Stimulated activated CD4-positive, alpha-beta T cell treated with anti-CD3 and anti-CD28 coated beads, Interleukin-12 subunit alpha, Interleukin-12 subunit beta, amount 100 ng/mL, for 4 hours (primary cell): ENCODE results near the gene TADA3.
A peak's percentile ranks its signal among the peaks of the same experiment; 100 is the strongest.

ENCODE experiments used
- DNase-seq: peaks from one replicate; pipeline ENCODE4 v3.0.0-alpha.2; 2020

The TADA3 gene

DNA sequence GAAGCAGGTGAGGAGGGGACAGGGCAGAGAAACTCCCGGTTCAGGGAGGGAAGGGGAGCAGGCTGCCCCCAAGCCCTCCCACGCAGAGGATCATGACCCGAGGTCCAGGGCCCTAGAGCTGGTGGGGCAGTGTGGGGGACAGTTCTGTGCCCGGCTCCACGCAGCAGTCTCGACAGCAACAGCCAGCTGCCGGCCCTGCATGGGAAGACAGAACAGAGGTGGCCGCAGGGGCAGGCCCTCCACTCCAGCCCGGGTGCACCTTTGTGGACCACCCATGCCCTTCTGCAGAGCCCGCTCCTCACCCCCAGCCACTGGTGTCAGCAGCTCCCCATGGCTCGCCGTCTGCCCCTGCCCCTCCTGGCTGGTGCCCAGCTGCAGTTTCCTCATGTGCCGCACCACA is 34.8 kb downstream of the TADA3 start:
- DNase-seq: no peak

DNA sequence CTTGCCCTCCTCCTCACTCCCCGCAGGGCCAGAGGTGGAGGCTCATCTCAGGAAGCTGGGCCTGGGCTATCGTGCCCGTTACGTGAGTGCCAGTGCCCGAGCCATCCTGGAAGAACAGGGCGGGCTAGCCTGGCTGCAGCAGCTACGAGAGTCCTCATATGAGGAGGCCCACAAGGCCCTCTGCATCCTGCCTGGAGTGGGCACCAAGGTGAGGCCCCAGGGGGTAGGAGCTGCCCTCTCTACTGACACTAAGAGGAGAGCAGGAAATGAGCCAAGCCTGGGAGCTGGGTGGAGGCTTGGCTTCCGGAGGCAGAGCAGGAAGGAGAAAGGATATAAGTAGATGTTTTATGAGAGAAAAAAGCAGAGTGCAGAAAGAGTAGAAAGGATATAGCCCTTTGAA is 37.6 kb downstream of the TADA3 start:
- DNase-seq: no peak

DNA sequence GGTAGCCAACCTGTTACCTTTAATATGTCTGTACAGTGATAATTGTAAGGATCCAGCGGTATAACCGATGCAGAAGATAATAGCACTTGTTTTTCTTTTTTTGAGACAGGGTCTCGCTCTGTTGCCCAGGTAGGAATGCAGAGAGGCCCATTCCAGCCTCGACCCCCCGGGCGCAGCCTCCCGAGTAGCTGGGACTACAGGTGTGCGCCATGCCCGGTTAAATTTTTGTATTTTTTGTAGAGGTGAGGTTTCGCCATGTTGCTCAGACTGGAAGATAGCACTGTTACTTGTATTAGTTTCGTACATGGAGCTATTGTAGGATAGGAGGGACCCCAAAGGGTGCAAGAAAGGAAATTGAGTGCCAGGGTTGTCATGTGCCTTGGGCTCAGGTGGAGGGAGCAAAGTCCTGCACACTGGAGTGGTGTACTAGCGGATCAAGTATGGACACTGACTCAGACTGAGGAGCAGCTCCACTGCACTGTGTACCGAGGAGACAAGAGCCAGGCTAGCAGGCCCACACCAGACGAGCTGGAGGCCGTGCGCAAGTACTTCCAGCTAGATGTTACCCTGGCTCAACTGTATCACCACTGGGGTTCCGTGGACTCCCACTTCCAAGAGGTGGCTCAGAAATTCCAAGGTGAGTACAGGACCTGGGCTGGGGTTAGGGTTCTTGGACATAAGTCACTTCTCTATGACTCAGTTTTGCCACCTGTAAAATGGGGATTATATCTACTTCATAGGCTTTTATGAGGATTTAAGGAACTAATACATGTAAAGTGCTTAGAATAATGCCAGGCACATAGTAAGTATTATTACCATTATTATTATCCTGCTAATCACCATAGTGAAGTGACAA is 41.5 kb downstream of the TADA3 start:
- no peak for DNase-seq

DNA sequence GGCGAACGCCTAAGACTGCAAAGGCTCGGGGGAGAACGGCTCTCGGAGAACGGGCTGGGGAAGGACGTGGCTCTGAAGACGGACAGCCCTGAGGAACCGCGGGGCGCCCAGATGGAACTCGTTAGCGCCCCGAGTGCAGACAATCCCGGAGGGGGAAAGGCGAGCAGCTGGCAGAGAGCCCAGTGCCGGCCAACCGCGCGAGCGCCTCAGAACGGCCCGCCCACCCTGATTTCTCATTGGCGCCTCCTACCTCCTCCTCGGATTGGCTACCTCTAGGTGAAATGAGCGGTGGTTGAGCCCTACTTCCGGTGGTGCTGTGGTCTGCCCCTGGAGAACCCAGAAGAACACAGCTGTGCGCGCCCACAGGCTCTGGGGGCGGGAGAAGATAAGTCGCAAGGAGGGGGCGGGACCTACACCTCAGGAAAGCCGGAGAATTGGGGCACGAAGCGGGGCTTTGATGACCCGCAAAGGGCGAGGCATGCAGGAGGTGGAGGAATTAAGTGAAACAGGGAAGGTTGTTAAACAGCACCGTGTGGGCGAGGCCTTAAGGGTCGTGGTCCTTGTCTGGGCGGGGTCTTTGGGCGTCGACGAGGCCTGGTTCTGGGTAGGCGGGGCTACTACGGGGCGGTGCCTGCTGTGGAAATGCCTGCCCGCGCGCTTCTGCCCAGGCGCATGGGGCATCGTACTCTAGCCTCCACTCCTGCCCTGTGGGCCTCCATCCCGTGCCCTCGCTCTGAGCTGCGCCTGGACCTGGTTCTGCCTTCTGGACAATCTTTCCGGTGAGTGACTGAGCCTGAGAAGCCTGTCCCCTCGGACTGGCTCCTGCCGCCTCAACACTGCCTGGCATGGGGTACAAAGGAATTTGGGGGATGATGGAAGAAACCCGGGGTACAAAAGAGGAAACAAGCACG is 42.4 kb downstream of the TADA3 start, which contains the start of gene OGG1:
TSS of gene OGG1 (plus strand) at position 308 of the 911 bp plus-strand sequence. CDS start at position 643, 335 bp downstream.
- DNase-seq: peak; percentile 90

DNA sequence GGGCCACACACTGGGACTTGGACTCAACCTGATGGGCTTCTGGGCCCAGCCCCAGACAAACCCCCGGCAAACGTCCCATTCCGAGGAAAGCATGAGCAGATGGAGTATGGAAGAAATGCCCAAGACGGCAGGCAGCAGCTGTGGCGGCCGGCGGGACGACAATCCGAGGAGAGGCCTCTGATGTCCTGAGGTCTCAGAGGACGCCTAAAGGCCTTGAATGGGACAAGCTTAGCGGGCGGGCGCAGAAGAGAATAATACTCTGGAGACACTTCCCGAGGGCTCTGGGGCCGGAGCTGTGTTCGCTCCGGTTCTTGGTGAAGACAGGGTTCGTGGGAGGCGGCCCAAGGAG is 43.0 kb downstream of the TADA3 start:
- DNase-seq: no peak

DNA sequence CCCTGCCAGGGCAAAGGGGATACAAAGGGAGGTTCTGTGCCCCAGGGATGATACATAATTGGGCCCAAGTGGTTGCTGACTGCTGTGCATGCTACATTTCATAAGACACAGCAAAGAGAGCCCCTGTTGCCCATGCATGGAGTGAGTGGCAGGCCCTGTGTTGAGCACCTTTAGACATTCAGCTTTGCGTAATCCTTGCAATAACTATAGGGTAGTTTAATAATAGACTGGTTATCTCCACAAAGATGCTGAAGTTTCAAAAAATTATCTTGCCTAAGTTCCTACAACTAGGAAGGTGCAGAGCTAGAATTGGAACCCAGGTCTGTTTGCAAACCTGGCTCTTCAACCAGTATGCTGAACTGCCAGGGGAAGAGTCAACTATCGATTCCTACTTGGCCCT is 44.2 kb downstream of the TADA3 start:
- DNase-seq: no peak

DNA sequence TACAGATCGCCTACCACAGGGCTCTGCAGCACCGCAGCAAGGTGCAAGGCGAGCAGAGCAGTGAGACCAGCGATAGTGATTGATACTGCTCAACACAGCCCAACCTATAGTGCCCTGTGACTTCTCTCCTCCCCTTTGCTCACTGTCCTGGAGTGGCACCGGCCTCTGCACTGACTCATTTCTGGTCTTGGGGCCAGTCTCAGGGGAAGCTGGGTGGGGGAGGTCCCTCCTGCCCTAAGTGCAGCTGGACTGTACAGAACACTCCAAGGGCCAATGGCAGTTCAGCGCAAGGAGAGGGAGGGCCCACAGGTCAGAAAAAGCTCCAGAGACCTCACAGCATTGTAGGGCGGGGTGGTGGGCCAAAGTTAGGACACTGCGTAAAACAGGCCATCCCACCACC is 45.0 kb downstream of the TADA3 start:
- no peak for DNase-seq

DNA sequence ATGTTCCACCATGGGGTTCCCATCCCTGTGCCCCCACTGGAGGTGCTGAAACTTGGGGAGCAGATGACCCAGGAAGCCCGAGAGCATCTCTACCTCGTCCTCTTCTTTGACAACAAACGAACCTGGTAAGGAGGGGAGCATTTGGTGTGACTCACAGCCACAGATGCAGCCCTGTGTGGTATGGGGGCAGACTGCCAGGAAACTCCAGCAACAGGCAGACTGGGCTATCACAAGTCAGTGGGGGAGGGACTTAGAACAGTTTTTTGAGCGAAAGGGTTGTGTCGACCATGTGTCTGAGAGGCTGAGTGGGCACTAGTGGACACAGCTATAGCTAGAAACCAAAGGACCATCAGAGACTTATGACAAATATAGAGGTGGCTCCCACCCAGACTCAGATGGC is 45.9 kb downstream of the TADA3 start:
- DNase-seq: no peak

DNA sequence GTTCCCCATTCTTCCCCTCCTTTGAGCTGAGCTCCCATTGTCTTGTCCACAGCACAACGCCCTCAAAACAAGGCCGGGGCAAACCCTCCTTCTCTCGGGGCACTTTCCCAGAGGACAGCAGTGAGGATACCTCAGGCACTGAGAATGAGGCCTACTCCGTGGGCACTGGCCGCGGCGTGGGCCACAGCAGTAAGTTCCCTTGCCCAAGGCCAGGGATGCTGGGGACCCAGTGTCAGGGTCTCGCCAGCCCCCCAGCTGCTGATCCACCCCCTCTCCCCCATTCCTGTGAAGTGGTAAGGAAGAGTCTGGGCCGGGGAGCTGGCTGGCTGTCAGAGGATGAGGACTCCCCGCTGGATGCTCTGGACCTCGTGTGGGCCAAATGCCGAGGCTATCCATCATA is 46.8 kb downstream of the TADA3 start:
- no peak for DNase-seq

DNA sequence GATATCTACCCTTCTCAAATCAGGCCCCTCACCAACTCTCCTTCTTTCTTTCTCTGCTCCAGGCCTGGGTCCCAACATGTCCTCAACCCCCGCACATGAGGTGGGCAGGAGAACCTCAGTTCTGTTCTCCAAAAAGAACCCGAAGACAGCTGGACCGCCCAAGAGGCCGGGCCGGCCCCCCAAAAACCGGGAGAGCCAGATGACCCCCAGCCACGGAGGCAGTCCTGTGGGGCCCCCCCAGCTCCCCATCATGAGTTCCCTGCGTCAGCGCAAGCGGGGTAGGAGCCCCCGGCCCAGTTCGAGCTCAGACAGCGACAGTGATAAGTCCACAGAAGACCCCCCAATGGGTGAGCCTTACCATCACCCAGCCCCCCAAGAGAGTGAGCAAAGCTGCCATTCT is 48.1 kb downstream of the TADA3 start:
- DNase-seq: no peak

DNA sequence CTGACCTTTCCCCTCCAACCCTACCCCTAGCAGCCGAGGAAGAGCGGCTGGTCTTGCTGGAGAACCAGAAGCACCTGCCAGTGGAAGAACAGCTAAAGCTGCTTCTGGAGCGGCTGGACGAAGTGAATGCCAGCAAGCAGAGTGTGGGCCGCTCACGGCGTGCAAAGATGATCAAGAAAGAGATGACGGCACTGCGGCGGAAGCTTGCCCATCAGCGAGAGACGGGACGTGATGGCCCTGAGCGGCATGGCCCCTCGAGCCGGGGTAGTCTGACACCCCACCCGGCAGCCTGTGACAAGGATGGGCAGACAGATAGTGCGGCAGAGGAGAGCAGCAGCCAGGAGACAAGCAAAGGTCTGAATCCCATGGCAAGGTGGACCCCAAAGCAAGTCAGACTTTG is 48.7 kb downstream of the TADA3 start:
- DNase-seq: no peak

DNA sequence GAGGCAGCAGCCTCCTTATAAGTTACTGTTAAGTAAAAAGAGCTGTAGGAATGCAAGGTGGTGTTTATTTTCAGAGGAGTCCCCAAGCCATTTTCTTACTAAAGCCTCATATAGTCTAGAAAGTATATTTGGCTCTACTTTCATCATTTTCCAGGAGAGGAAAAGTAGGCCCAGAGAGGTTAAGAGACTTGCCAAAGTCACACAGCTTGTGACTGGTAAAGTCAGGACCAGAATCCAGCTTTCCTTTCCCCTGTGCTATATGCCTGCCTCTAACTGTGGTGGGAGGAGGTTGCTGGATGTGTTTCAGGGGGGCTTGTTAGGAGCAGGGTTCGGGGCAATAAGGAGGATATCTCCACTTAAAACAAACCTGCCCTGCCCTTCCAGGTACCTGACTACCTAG is 49.7 kb downstream of the TADA3 start:
- no peak for DNase-seq

DNA sequence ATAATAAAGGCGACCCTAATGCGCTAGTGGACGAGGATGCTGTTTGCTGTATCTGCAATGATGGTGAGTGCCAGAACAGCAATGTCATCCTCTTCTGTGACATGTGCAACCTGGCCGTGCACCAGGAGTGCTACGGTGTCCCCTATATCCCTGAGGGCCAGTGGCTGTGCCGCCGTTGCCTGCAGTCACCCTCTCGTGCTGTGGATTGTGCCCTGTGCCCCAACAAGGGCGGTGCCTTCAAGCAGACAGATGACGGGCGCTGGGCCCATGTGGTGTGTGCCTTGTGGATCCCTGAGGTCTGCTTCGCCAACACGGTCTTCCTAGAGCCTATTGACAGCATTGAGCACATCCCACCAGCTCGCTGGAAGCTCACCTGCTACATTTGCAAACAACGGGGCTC is 53.1 kb downstream of the TADA3 start:
- no peak for DNase-seq

DNA sequence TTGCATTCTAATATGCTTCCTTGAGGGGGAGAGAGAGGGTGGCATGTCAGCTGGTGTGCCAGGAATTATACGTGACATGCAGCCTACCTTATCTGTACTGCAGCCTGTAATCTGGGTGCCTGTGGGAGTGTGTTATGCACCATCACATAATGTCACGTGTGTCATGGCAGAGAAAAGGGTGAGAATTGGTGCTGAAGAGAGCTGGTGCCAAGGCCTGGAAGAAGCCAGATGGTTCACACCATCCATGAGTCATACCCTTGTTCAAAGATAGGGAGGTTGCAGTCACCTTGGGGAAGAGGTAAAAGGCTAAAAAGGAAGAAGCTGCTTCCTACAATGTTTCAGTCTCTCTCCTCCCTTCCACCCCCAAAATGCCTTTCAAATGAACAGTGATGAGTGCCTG is 55.4 kb downstream of the TADA3 start:
- no peak for DNase-seq

DNA sequence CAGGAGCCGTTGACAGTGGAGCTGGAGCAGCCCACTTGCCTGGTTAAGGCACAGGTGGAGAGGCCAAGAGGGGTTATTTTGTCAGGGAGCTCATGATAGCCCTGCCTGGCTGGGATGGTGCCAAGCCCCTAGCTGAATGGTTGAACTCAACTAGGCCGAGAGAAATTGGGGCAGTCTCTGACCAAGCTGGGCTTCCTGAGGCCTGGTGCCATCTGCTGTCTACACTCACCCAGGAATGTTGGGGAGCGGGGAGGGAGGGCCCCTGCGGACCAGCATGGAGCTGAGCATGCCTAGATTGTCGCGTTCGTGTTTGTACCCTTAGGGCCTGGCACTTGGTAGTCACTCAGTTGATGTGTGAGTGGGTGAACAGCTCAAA is 59.5 kb downstream of the TADA3 start:
- DNase-seq: no peak

DNA sequence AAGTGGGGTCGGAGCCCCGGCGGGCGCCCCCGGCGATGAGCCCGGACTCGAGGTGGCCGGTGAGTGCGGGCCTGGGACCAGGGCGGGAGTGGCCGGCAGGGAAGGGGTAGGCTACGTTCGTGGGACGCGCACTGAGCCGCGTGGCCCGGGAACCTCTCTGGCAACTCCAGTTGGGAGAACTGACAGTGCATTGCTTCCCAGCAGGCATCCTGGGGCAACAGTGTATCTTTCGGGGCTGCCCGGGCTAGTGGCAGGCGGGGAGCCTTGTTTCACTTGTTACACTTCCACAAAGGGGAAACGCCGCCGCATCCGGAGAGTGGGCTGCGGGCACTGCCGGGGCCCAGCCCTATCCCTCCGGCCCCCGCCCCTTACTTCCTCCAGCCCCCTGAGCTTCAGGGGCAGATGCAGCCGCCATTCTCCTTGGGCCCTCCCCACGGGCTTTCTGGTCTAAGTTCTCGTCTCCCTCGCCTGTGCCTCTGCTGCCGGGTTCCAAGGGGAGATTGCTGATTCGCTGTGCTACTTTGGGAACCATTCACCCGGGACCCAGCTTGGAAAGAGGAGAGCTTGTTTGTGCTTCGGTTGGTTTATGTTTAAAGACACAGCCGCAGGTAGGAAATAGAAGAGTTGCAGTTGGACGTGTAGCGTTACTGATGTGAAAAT is 60.1 kb downstream of the TADA3 start:
- DNase-seq: peak; percentile 20

DNA sequence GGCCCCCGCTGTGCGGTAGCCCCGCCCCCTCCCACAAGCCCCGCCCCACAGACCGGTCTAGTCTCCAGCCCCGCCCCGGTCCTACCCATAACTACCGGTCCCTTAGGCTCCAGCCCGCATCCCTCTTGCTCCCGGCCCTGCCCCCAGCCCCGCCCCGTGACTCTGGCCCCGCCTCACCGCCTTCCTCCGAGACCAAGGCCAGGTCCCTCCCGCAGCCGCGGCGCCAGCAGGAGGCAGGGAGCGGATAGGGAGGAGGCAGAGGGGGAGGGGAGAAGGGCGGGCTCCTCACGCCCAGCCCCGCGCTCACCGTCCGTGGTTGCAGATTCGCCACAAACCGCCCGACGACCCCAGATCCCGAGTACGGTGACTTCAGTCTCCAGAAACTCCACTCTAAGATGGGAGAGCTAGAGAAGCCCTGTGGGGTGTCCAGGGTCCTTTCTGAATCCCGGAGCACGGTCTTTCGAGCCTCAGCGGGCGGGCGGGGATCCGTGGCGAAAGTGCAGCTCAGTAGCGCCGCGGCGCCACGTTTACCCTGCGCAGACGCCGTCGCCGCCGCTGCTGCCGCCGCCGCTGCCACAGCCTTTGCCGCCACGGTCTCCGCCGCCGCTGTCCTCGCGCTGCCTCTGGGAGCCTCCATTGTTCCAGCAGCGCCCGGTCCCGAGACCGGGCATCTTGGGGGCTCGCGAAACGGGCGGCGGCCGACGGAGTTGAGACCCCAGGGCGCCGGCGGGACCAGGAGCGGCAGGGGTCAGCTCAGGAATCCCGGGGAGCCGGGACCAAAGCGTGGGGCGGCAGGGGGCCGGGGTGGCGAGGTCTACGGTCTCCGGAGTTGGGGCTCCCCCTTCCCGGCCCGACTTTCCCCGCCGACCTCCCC is 60.8 kb downstream of the TADA3 start, which contains the start of gene BRPF1:
TSS of gene BRPF1 (plus strand) at position 530 of the 874 bp plus-strand sequence. CDS start 2,406 bp downstream, outside the sequence.
- peak; percentile 100 for DNase-seq

DNA sequence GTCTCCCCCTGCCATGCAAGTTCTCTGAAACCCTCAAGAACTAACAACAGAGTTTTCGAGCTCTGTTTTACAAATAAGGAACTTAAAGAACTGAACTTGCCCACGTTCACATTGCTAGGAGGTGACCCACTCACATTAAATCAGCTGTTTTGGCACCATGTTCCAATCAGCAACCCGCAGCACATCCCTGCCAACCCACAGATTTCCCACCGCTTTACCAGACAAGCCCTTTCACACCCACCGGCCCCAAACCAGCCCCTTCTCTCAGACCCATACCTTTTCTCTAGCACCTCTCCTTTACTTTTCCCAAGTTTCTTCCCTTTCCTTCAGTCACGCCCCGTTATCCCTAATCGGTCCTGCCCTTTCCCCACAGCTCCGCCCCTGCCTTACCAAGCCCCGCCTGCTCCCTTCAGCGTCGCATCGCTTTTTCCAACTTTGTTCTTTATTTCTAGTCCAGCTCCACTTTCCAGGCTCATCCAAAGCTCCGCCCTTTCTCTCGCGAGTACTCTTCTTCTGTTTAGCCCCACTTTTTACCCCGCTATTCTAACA is 61.5 kb downstream of the TADA3 start:
- no peak for DNase-seq
